OCI-LY3 (cell line): ENCODE measurements around the gene PAX5.

Experiments
- H2AFZ ChIP-seq: fragments of 200-600, 300-600 bp; shearing (Covaris generic); 2 replicates; pipeline ENCODE4 v1.6.0; 2014; ENCODE audit warnings: antibody characterized with exemption, low read depth, low read length
- H3K27ac ChIP-seq: fragments of 200-600, 300-600 bp; sonication (generic); 2 replicates; pipeline ENCODE4 v1.5.1; 2014; ENCODE audit warnings: mild to moderate bottlenecking, low read length, moderate library complexity, mixed read lengths
- H3K27me3 ChIP-seq: fragments of 200-600, 300-600 bp; sonication (generic); 2 replicates; pipeline ENCODE4 v1.6.1; 2014; ENCODE audit warnings: low read depth, low read length, mixed read lengths
- H3K36me3 ChIP-seq: fragments of 200-600, 300-600 bp; sonication (generic); replicated peaks from 2 replicates; pipeline ENCODE3; 2014; ENCODE audit warnings: low read depth, low read length, mixed read lengths
- H3K4me1 ChIP-seq: fragments of 300-600, 200-600 bp; sonication (generic); 2 replicates; pipeline ENCODE4 v1.6.1; 2014; ENCODE audit warnings: low read length, mixed read lengths
- H3K4me2 ChIP-seq: fragments of 200-600, 300-600 bp; sonication (generic); 2 replicates; pipeline ENCODE4 v1.6.1; 2014; ENCODE audit warnings: low read length, mixed read lengths
- H3K4me3 ChIP-seq: fragments of 300-600, 200-600 bp; sonication (generic); 2 replicates; pipeline ENCODE4 v1.5.1; 2014; ENCODE audit warnings: antibody characterized with exemption, mild to moderate bottlenecking, low read length, moderate library complexity
- H3K79me2 ChIP-seq: fragments of 300-600, 200-600 bp; shearing (Covaris generic); 2 replicates; pipeline ENCODE4 v1.6.1; 2014; ENCODE audit warnings: mild to moderate bottlenecking, low read length, mixed read lengths
- H3K9ac ChIP-seq: fragments of 300-600, 200-600 bp; shearing (Covaris generic); 2 replicates; pipeline ENCODE4 v1.6.0; 2014; ENCODE audit warnings: mild to moderate bottlenecking, low read length, moderate library complexity
- H3K9me3 ChIP-seq: fragments of 200-600, 300-600 bp; shearing (Covaris generic); 2 replicates; pipeline ENCODE4 v1.6.1; 2014; ENCODE audit warnings: low read length, mixed read lengths; ENCODE audit not compliant: insufficient read depth
- H4K20me1 ChIP-seq: fragments of 200-600, 300-600 bp; sonication (generic); 2 replicates; pipeline ENCODE4 v1.6.1; 2016; ENCODE audit warnings: low read length, mixed read lengths; ENCODE audit not compliant: insufficient read depth
- CTCF ChIP-seq: fragments of 200-600, 300-600 bp; sonication (generic); IDR thresholded peaks from 2 replicates; pipeline ENCODE4 v1.5.1; 2014; ENCODE audit warnings: antibody characterized with exemption, low read length, low read depth
- EZH2phosphoT487 ChIP-seq: fragments of 200-600 bp; shearing (Covaris generic); IDR thresholded peaks from 2 replicates; pipeline ENCODE4 v1.6.1; 2018; ENCODE audit warnings: antibody characterized with exemption, mixed run types, low read depth

Gene PAX5

GRCh38 chr9:36948051-36948450 is 86.0 kb downstream of the PAX5 start:
- Histone ChIP-seq H3K4me1 (peaks cover 44% of the 10 kb centered on the region), H3K4me2 (peak overlapping the region; percentile 10; the same call in 1 of the 2 replicates), H3K9me3 (no peaks in the 10 kb centered on the region), H3K4me3 (no peak overlapping the region), H4K20me1 (peaks cover 64% of the 10 kb centered on the region), H2AFZ (no peak overlapping the region), H3K9ac (no peak overlapping the region), H3K79me2 (peaks cover 93% of the 10 kb centered on the region), H3K27ac (peak overlapping the region; percentile 40), H3K27me3 (no peaks in the 10 kb centered on the region), H3K36me3 (peaks cover 54% of the 10 kb centered on the region)
- TF ChIP-seq CTCF (no peak), EZH2phosphoT487 (no peak)

- Histone ChIP-seq H3K79me2 (peaks cover 94% of the 10 kb centered on the region), H3K36me3 (peaks cover 59% of the 10 kb centered on the region), H3K27ac (no peak overlapping the region), H3K9me3 (no peaks in the 10 kb centered on the region), H3K27me3 (no peaks in the 10 kb centered on the region), H3K9ac (no peak overlapping the region), H3K4me3 (no peak overlapping the region), H3K4me1 (peaks cover 40% of the 10 kb centered on the region), H4K20me1 (peaks cover 78% of the 10 kb centered on the region), H2AFZ (no peak overlapping the region), H3K4me2 (no peak overlapping the region)
- TF ChIP-seq EZH2phosphoT487 (no peak), CTCF (no peak)
Observed at GRCh38 chr9:36946653-36947052, 87.4 kb downstream of the PAX5 start.

- no peak for TF ChIP-seq EZH2phosphoT487
- no peak for TF ChIP-seq CTCF
- Histone ChIP-seq H4K20me1 (peaks cover 84% of the 10 kb centered on the region), H3K27ac (no peak overlapping the region)
Observed at GRCh38 chr9:36945999-36946398, 88.1 kb downstream of the PAX5 start.

GRCh38 chr9:36942891-36943290 is 91.2 kb downstream of the PAX5 start:
- peaks cover 70% of the 10 kb centered on the region for H3K36me3 ChIP-seq
- H3K27me3 ChIP-seq: no peaks in the 10 kb centered on the region
- H3K4me2 ChIP-seq: no peak overlapping the region
- H3K9me3 ChIP-seq: no peaks in the 10 kb centered on the region
- H3K27ac ChIP-seq: no peak overlapping the region
- no peak overlapping the region for H2AFZ ChIP-seq
- H4K20me1 ChIP-seq: peaks cover 84% of the 10 kb centered on the region
- H3K4me3 ChIP-seq: no peak overlapping the region
- no peak for TF ChIP-seq EZH2phosphoT487
- TF ChIP-seq CTCF: no peak
- H3K79me2 ChIP-seq: peaks cover 96% of the 10 kb centered on the region
- H3K9ac ChIP-seq: no peak overlapping the region
- H3K4me1 ChIP-seq: peaks cover 26% of the 10 kb centered on the region

More at GRCh38 chr9:36945999-36946398, 88.1 kb downstream of the PAX5 start:
- peaks cover 65% of the 10 kb centered on the region for H3K36me3 ChIP-seq
- H3K27me3 ChIP-seq: no peaks in the 10 kb centered on the region
- H3K4me3 ChIP-seq: no peak overlapping the region
- H3K9me3 ChIP-seq: no peaks in the 10 kb centered on the region
- H3K79me2 ChIP-seq: peaks cover 94% of the 10 kb centered on the region
- H3K4me2 ChIP-seq: no peak overlapping the region
- no peak overlapping the region for H3K9ac ChIP-seq
- H2AFZ ChIP-seq: no peak overlapping the region
- H3K4me1 ChIP-seq: peaks cover 34% of the 10 kb centered on the region
